Activated naive CD4-positive, alpha-beta T cell (primary cell): Measurements from ENCODE around the gene TSPEAR.

Experiments
- DNase-seq, 4 experiments: peaks; one replicate each; lab custom pipeline; 2025; lab: John Stamatoyannopoulos, UW

The TSPEAR gene

GRCh38 chr21:44740742-44741141 lies 29.4 kb upstream of the TSPEAR start:
- no peak for DNase-seq

- DNase-seq: no peak
These were observed 27.9 kb upstream of the TSPEAR start for GRCh38 chr21:44739316-44739715.

GRCh38 chr21:44738621-44739020 lies 27.2 kb upstream of the TSPEAR start:
- DNase-seq: no peak

- DNase-seq: no peak
These were observed 26.5 kb upstream of the TSPEAR start for GRCh38 chr21:44737706-44738354.

GRCh38 chr21:44736291-44737004 lies 25.1 kb upstream of the TSPEAR start:
- DNase-seq: no peak

- DNase-seq: no peak
These were observed 24.4 kb upstream of the TSPEAR start for GRCh38 chr21:44735821-44736220.

GRCh38 chr21:44734841-44735240 lies 23.5 kb upstream of the TSPEAR start:
- no peak for DNase-seq

GRCh38 chr21:44734026-44734745 lies 22.8 kb upstream of the TSPEAR start:
- DNase-seq: no peak

- no peak for DNase-seq
These were observed 21.6 kb upstream of the TSPEAR start for GRCh38 chr21:44732956-44733355.

GRCh38 chr21:44732263-44732662 lies 20.9 kb upstream of the TSPEAR start:
- DNase-seq: no peak

GRCh38 chr21:44730951-44731579 lies 19.7 kb upstream of the TSPEAR start:
- no peak for DNase-seq

GRCh38 chr21:44730028-44730395 lies 18.6 kb upstream of the TSPEAR start:
- DNase-seq: no peak

GRCh38 chr21:44729336-44730027 lies 18.1 kb upstream of the TSPEAR start:
- DNase-seq: no peak

- DNase-seq: no peak
These were observed 17.3 kb upstream of the TSPEAR start for GRCh38 chr21:44728716-44729115.

- DNase-seq: no peak
These were observed 16.4 kb upstream of the TSPEAR start for GRCh38 chr21:44727757-44728156.

- DNase-seq: no peak
These were observed 15.9 kb upstream of the TSPEAR start for GRCh38 chr21:44727321-44727720.

- no peak for DNase-seq
These were observed 15.5 kb upstream of the TSPEAR start for GRCh38 chr21:44726826-44727225.

- DNase-seq: no peak
These were observed 13.6 kb upstream of the TSPEAR start for GRCh38 chr21:44724926-44725325.

GRCh38 chr21:44724196-44724595 lies 12.8 kb upstream of the TSPEAR start:
- no peak for DNase-seq

- DNase-seq: no peak
These were observed 12.1 kb upstream of the TSPEAR start for GRCh38 chr21:44723177-44724131.

GRCh38 chr21:44722731-44723130 lies 11.4 kb upstream of the TSPEAR start:
- no peak for DNase-seq
